GM10847 (cell line): ENCODE measurements around the gene TMEM178A.

ENCODE experiments used
- POLR2A ChIP-seq: IDR thresholded peaks from 2 replicates; pipeline ENCODE4 v1.6.1; 2011; ENCODE audit not compliant: insufficient read length; ENCODE audit errors: extremely low read depth

The TMEM178A gene

GRCh38 chr2:39664232-39664887 lies 1.4 kb upstream of the TMEM178A start:
- TF ChIP-seq POLR2A = no peak

- no peak for TF ChIP-seq POLR2A
Observed at GRCh38 chr2:39664888-39665591, 677 bp upstream of the TMEM178A start.

GRCh38 chr2:39666491-39667101 lies 879 bp downstream of the TMEM178A start:
- TF ChIP-seq POLR2A = no peak

GRCh38 chr2:39667104-39667885 lies 1.6 kb downstream of the TMEM178A start:
- TF ChIP-seq POLR2A = no peak

GRCh38 chr2:39667886-39668276 lies 2.2 kb downstream of the TMEM178A start:
- no peak for TF ChIP-seq POLR2A

- no peak for TF ChIP-seq POLR2A
Observed at GRCh38 chr2:39668576-39669080, 2.9 kb downstream of the TMEM178A start.

GRCh38 chr2:39671604-39672003 lies 5.9 kb downstream of the TMEM178A start:
- TF ChIP-seq POLR2A = no peak

- no peak for TF ChIP-seq POLR2A
Observed at GRCh38 chr2:39673018-39673417, 7.3 kb downstream of the TMEM178A start.

- TF ChIP-seq POLR2A = no peak
Observed at GRCh38 chr2:39676342-39676741, 10.6 kb downstream of the TMEM178A start.

GRCh38 chr2:39678170-39678569 lies 12.5 kb downstream of the TMEM178A start:
- no peak for TF ChIP-seq POLR2A

- TF ChIP-seq POLR2A = no peak
Observed at GRCh38 chr2:39679805-39680204, 14.1 kb downstream of the TMEM178A start.

- TF ChIP-seq POLR2A = no peak
Observed at GRCh38 chr2:39682066-39682692, 16.5 kb downstream of the TMEM178A start.

GRCh38 chr2:39683022-39683699 lies 17.4 kb downstream of the TMEM178A start:
- TF ChIP-seq POLR2A = no peak

GRCh38 chr2:39684464-39684863 lies 18.7 kb downstream of the TMEM178A start:
- no peak for TF ChIP-seq POLR2A
